SK-N-DZ (cell line): ENCODE measurements around the gene PCMTD2.
"Not testable (repeated sequence)": the region's sequence is repeated elsewhere in the genome, so short reads cannot be mapped to it uniquely, and the experiment has no call there.

Experiments used
- DNase-seq: peaks from one replicate; pipeline ENCODE4 v3.0.0-alpha.2; 2015; ENCODE audit warnings: low spot score

Gene PCMTD2

DNA sequence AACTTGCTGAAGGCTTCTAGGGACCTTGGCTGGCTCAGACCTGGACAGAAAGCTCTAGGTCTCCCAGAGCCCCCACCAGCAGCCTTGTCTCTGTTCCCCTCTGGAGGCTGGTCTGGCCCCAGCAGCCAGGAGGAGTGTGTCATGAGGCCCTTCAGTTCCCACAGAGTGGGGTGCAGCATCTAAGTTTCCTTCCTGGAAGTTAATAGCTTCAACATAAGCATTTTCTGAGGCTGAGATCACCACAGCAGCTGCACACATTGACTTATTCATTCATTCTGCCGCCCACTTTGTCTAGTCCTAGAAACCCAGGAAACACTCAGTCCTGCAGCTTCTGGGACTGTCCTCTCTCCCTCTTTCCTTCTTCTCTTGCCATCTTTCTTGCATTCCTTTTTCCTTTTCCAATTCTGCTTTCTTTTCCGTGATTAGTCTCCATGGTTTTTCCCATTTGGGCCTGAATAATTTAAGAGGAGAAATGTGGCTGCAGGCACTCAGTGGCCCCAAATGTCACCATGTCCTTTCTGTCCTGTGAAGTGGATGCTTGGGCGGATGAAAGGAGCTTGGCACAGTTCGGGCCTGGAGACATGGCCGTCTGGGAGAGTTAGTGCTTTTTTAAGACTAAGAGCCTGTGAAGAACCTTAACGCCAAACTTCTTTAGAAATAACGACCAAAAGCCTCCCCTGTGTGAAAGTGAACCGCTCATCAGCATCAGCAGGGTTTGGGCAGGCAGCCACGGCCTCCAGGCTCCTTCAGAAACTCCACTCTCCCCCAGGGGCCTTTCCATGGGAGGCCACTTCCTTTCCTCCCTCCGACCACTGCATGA, 31.0 kb upstream of the PCMTD2 start:
- DNase-seq, result no peak

DNA sequence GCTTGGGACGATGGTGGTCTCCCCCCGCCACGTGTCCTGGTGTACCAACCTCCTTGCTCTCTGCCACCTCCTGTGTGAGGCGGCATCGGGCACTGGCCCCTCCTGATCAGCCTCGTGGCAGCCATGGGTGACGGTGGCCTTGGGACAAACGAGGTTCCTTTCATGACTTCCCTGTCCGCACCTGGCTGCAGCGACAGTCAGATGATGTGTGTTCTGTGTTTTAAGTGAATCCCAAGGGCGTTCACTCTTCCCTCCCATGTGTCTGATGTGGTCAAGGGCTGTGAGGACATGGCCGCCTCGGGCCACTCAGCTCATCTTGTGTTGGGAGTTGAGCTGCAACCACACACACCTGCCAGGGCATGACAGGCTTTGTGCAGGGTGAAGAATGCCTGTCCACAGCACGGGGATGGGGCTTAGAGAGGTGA, 30.4 kb upstream of the PCMTD2 start:
- no peak for DNase-seq

DNA sequence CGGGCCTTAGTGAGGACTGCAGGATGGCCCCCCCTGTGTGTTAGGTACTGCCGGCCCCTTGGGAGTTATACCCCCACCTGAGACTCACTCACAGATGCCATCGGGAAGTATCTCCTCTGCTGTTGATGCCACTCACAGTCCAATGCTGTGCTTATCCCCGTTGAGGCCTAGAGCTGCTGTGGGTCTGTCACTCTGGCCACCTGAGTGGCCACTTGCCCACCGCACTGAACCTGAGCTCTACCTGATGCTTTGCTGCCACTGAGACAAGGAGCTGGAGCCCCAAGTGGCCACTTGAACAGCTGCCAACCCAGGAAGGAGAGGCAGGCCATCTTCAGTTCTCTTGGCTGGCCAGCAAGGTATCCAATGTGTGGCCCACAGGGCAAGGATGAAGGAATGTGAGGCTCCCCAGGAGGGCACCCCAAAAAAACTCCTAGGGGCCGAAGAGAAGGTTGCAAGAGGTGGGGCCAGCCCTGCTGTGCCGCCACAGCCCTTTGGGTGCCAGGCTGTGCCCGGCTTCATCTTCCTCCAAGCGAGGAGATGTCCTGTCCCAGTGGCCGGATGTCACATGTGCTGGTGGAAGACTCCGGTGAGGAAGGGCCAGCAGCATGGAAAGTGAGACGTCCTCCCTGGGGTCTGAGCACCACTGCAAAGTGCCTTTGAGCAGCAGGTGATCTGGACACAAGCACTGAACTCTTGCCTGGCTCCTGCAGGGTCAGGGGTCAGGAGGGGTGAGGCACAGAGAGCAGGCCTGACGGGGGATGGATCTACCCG, 29.5 kb upstream of the PCMTD2 start:
- no peak for DNase-seq

DNA sequence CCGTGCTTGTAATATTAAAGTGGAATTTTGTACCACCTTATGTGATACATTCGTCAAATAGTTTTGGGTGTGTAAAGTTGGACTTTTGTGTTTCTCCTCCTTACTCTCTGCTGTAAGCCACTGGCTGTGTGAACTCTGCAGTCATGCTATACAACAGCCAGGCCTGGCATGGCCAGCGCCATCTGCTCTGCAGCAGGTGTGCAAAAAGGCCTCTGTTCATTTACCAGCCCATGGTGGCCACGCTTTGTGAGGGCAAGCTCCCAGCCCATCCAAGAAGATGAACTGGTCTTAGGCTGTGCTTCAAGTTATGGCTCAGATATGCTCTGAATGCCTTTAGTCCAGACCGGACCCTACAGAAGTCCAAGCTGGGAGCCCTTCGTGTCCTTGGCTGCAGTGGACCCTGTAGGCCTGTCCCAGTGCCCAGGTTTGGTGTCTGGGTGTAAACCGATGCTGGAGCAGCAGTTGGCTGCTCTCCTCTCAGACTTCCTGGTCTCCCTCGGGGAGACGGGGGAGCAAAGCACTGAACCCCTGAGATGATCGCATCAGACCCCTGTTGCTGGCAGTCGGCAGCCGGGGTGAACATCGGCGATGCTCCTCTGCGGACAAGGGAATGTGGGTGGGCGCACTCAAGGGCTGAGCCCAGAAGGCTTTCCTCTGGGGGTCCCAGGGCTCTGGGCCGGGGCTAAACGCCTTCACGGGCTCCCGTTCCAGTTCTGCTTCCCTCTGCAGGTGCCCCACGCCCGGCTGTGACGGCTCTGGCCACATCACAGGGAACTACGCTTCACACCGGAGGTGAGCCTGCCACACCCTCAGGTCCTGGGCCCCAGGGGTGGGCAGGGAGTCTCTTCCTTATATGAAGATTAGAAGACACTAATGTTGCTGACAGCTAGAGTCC, 28.6 kb upstream of the PCMTD2 start:
- DNase-seq, result no peak

DNA sequence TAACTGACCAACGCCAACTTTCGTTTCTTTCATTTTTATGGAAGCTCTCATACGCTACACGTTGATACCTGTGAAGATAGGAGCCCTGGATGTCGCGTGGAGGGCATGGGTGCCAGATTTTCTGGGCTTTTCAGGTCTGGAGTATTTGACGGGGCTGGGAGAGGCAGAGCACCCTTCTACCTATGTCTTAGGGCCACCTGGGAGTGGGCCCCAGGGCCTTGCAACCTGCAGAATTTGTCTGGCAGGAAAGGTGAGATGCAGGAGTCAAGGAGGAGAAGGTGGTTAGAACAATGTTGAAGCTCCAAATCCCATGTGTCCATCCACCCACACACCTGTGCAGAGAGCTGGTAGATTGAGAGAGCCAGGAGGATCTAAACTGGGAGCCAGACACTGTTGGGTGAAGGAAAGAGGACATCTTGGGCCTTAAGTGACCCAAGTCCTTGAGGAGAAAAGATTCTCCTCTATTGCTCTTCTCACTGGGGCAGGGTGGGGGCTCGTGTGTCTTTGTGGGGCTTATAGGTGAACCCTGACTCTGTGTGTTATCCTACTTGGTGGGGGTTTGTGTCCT, 27.4 kb upstream of the PCMTD2 start:
- no peak for DNase-seq

DNA sequence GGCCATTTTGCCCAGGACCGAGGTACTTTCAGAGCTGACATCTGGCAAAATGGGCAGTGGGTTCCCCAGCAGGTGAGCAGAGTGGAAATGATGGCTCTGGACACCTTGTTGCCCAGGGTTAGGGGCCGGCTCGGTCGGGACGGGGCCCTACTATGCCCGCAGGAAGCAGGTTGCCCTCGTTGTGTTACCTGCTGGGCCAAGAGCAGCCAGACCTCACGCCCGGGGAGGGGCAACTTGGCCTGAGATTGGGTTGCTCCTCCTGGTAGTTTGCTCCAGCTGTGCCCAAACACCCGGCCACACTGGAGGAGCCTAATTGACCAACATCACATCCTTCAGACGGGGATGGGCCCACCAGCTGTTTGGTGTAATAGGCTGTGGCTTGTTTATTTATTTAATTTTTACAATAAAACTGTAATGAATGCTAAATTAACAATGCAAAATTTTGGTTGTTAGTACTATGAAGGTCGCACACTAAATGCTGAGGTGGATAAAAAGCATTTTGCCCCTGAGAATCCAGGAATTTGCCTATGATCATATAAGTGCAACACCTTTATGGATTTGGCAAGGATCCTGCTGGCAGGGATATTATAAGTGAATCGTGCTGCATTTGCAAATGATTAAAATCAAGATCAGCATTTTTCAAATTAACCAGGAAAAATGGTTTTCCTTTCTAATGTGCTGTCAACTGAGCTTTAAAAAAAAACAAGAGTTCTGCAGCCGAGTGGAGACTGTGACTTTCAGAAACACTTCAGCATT, 26.6 kb upstream of the PCMTD2 start:
- DNase-seq, result no peak

DNA sequence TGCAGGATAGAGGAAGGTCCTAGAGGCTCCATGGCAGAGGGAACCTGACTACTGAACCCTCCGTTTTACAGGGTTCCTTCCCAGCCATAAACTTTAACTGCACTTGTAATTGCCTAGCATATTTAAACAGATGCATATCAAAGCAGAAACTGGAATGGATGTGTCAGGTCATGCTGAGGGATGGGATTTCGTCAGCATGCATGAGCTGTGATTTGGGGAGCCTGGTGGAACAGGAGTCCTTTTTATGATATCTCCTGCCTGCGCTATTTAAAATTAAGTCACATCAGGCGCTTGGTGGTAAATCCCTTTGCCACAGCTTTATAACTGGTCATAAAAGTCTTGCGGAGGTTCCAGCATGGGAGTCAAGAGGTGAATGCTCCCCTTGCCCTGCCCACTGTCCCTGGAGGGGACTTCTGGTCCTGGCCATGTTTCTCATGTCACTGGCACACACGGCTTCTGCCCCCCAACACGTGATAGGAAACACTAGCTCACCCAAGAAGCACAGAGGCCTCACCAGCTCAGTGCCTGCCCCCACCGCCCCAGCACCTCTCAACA, 26.0 kb upstream of the PCMTD2 start:
- DNase-seq, result no peak

DNA sequence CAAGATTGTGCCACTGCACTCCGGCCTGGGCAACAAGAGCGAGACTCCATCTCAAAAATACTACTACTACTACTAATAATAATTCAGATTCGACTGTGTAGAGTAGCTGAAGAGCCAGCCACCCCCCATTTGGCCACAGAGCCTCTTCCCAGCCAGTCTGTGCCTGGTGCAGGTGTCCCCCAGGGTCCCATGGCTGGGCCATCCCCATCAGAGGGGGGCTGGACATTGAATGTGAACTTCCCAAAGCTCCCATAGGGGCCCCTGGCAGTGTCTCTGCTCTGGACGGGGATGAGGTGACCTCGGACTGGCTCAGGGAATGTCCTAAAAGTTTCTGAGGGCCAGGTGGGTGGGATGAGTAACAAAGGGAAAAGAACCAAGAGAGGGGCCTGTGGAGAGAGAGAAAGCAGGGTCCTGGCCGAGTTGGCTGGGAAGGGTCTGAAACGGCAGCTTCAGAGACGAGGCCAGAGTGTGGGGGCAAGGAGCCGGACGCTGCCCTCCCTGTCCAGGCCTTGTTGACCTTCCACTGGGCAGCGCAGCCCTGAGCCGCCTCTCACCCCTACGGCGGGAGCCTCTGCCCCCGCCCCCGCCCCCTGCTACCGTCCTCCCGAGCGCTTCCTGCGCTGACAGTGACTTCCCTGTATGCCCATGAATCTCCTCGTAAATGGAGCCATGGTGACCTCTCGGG, 24.9 kb upstream of the PCMTD2 start:
- no peak for DNase-seq

DNA sequence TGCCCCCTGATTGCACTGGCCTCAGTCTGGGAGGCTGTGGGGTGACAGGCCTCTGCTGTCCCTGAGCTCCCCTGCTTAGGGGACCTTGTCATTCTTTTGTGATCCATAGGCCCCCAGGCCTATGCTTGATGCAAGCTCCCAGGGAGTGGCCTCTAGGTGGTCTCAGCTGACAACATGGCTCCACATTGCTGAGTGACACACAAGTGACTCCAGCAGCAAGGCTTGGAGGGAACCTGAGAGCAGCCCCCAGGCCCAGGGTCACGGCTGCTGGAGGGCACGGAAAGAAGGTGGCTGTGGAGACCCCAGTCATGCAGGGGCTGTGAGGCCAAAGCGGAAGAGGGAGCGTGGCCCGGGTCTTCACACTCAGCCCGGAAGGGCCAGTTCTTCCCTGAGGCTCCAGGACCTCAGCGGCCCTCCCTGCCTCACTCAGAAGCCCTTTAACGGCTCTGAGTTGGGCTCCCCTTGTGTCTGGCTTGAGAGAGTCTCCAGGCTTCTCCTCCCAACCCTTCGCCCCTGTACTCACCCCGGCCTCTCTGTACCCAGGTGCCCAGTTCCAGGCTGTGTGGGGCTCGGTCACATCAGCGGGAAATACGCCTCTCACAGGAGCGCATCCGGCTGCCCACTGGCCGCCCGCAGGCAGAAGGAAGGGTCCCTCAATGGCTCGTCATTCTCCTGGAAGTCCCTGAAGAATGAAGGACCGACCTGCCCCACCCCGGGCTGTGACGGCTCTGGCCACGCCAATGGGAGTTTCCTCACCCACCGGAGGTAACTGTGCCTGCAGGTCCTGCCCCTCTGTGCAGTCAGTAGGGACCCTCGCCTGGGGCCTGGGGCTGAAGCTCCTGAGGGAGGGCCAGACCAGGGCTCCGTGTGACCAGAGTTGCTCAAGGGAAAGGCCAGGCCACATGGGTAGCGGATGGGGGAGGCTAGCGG, 23.7 kb upstream of the PCMTD2 start:
- no peak for DNase-seq

DNA sequence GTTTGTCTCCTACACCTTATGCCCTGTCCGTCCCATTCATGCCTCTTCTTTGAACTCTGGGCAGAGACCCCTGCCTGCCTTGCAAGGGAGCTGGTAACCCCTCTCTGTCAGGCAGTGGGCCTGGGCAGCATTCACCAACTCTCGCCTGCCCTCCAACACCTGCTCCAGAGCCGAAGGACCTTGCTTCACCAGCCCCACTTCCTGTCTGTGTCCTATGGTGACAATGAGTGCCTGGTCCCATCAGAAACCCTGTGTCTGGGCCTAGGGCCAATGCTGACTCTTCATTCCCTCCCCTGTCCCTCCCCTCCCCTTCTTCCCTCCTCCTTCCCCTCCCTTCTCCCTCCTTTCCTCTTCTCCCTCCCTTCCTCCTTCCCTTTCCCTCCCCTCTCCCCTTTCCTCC, 22.8 kb upstream of the PCMTD2 start:
- no peak for DNase-seq

DNA sequence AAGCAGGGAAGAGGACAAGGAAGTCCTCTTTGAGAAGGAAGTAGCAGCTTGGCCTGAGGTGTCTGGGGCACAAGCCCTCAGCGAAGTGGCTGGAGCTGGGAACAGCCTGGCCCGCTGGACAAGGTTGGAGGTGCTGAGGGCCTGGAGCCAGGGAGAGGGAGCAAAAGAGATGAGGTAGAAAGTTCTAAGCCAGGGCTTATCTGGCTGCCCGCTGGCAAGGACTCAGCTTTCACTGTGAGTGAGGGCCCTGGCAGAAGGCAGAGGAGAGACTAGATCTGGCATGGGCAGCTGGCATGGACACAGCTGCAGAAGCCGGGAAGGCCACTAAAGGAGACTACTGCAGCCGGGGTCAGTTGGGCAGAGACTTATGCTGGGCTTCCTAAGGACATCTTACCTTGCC, 21.8 kb upstream of the PCMTD2 start:
- no peak for DNase-seq

DNA sequence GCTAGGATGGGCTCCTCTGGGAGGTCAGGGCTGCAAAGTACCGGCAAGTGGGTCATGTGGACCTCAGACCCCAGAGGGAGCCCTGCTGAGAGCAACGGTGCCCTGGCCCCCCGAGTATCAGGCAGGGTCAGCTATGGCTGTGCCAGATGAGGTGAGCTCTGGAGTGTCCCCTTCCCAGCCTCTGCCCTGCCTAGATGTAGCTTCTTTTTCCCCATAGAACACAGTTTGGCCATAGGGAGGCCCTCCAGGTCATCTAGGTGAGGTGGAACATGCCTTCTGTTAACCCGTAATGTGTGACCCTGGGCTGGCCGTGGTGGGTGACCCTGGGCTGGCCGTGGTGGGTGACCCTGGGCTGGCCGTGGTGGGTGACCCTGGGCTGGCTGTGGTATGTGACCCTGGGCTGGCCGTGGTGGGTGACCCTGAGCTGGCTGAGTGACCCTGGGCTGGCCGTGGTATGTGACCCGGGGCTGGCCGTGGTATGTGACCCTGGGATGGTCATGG, 21.2 kb upstream of the PCMTD2 start:
- DNase-seq, result no peak

DNA sequence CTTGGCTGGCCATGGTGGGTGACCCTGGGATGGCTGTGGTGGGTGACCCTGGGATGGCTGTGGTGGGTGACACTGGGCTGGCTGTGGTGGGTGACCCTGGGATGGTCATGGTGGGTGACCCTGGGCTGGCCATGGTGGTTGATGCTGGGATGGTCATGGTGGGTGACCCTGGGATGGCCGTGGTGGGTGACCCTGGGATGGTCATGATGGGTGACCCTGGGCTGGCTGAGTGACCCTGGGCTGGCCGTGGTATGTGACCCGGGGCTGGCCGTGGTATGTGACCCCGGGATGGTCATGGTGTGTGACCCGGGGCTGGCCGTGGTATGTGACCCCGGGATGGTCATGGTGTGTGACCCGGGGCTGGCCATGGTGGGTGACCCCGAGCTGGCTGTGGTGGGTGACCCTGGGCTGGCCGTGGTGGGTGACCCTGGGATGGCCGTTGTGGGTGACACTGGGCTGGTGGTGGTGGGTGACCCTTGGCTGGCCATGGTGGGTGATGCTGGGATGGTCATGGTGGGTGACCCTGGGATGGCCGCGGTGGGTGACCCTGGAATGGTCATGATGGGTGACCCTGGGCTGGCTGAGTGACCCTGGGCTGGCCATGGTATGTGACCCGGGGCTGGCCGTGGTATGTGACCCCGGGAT, 20.5 kb upstream of the PCMTD2 start:
- DNase-seq, result not testable (repeated sequence)

DNA sequence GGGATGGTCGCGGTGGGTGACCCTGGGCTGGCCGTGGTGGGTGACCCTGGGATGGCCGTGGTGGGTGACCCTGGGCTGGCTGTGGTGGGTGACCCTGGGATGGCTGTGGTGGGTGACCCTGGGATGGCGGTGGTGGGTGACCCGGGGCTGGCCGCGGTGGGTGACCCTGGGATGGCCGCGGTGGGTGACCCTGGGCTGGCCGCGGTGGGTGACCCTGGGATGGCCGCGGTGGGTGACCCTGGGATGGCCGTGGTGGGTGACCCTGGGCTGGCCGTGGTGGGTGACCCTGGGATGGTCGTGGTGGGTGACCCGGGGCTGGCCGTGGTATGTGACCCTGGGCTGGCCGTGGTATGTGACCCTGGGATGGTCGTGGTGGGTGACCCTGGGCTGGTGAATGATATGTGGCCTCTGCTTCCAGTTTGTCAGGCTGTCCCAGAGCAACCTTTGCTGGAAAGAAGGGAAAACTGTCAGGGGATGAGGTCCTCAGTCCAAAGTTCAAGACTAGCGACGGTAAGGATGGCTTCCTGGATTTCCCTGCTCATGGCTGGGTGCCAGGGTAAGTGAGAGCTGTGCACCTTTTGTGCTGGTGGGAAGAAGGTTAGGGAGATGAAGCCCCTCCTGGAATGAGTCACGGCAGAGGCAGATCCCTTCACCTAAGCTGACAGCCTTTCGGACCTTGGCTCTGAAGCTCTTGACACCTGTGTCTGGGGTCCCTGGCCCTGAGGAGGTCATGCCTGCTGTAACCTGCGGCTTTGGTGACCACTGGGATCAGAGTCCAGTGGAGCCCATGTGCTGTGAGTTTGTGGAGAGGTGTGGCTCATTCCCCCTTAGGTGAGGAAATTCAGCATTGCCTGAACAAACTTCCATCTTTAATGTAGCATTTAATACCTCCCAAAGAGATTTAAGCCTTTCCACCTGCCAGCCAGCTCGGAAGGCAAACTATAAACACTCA, 19.1 kb upstream of the PCMTD2 start:
- DNase-seq, result no peak

DNA sequence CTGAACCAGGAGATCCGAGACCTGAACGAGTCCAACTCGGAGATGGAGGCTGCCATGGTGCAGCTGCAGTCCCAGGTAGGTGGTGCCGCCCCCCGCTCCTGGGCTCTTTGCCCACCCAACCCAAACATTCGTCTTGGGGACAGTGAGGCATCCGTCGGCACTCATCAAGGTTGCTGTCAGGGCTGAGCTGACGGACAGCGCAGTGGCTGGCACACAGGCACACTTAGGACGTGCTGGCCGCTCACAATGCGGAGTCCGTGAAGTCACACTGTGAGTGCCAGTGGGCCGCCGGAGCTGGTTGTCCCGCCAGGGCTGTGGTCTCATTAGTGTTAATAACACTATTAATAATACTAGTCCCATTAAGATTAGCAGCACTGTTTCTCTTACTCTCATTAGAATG, 18.2 kb upstream of the PCMTD2 start:
- DNase-seq, result no peak

DNA sequence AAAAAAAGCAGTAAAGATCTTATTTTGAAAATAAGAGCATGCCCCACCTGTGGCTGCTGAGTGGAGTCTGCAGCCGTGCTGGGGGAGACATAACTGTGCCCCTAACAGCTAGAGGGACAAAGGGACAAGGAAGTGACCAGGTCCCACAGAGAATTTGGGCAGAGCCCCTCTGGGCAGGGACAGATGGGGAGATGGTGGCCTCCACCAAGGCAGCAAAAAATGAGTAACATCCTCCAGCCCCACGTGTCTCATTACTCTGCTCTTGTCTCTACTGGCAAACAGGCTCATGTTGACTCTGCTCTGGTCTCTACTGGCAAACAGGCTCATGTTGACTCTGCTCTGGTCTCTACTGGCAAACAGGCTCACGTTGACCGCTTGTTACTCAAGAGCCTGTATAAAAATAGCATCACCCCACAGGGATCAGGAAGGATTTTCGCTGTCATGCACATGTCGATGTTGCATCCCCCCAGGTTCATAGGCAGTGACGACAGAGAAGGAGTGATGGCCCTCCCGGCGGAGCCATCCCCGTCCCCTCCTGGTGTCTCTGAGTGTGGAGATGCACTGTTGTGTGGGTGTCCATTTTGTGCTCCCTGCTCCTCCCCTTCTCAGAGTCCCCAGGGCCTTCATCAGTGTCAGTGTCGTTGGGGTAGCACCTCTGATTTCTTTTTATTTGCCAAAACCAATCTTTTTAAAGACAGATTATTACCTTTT, 17.3 kb upstream of the PCMTD2 start:
- no peak for DNase-seq
